K562 (cell line): Measurements from ENCODE around the gene BNIPL. TPM values are rescaled to one million over a fixed set of nuclear protein-coding genes. Genes with fewer than 3 reads are reported as not detected.
A peak's percentile ranks its signal among the peaks of the same experiment; 100 is the strongest.

ENCODE experiments used
- ATF2 ChIP-seq: sonication (generic); formaldehyde crosslinking; IDR thresholded peaks from 2 replicates; pipeline ENCODE4 v1.8.1; 2022; ENCODE audit warnings: missing genetic modification reagents
- CBX8 ChIP-seq: fragments of 200-600 bp; sonication (generic); IDR thresholded peaks from 2 replicates; pipeline ENCODE4 v1.6.1; 2012; ENCODE audit warnings: borderline replicate concordance, mixed run types, low read depth, mild to moderate bottlenecking, moderate library complexity, mixed read lengths, low read length, control low read depth, inconsistent platforms; ENCODE audit not compliant: poor library complexity, severe bottlenecking; ENCODE audit errors: extremely low read depth
- CREB3 ChIP-seq: fragments of 450-650 bp; conservative IDR thresholded peaks from 2 replicates; pipeline ENCODE4 v1.6.1; 2016; ENCODE audit warnings: missing genetic modification characterization, low read depth, mild to moderate bottlenecking, missing compliant biosample characterization, moderate library complexity
- DLX4 ChIP-seq: fragments of 250-450 bp; sonication (Bioruptor Pico); IDR thresholded peaks from 2 replicates; pipeline ENCODE4 v1.6.1; 2021; ENCODE audit warnings: mild to moderate bottlenecking
- FOXJ3 ChIP-seq: sonication (generic); formaldehyde crosslinking; IDR thresholded peaks from 2 replicates; pipeline ENCODE4 v1.4.0; 2020; ENCODE audit warnings: mild to moderate bottlenecking, missing genetic modification reagents
- GABPB2 ChIP-seq: fragments of 250-450 bp; sonication (Bioruptor Pico); conservative IDR thresholded peaks from 2 replicates; pipeline ENCODE4 v1.5.1; 2021; ENCODE audit warnings: mild to moderate bottlenecking
- HOXB6 ChIP-seq: fragments of 250-450 bp; sonication (Bioruptor Pico); IDR thresholded peaks from 2 replicates; pipeline ENCODE4 v1.5.1; 2022; ENCODE audit warnings: mild to moderate bottlenecking, borderline replicate concordance
- MNT ChIP-seq, 2 experiments: fragments of 450-650 bp; conservative IDR thresholded peaks; 2 replicates each; pipeline ENCODE4 v1.6.1; 2017; ENCODE audit warnings: mild to moderate bottlenecking in 2 of 2, moderate library complexity in 2 of 2
- MYC ChIP-seq, 2 experiments: fragments of 250-450 bp in 1 of 2; sonication (Bioruptor Pico) in 1 of 2; IDR thresholded peaks; 2 replicates each; pipeline versions ENCODE4 v1.5.1 to v1.6.1; 2012 to 2021; ENCODE audit warnings: low read depth in 2 of 2, borderline replicate concordance in 1 of 2, improper control_type of control experiment in 1 of 2, low read length in 1 of 2, mild to moderate bottlenecking in 1 of 2, moderate library complexity in 1 of 2
- NFIC ChIP-seq: fragments of 450-650 bp; IDR thresholded peaks from 2 replicates; pipeline ENCODE4 v1.6.1; 2017; ENCODE audit warnings: mild to moderate bottlenecking, inconsistent platforms
- POLR3G ChIP-seq: IDR thresholded peaks from 2 replicates; pipeline ENCODE4 v1.6.1; 2011; ENCODE audit not compliant: insufficient read length, insufficient replicate concordance; ENCODE audit errors: extremely low read depth
- PREB ChIP-seq: sonication (generic); formaldehyde crosslinking; IDR thresholded peaks from 2 replicates; pipeline ENCODE4 v1.8.1; 2023; ENCODE audit warnings: mild to moderate bottlenecking, missing genetic modification reagents
- SP1 ChIP-seq: sonication (generic); formaldehyde crosslinking; IDR thresholded peaks from 2 replicates; pipeline ENCODE4 v1.8.1; 2022; ENCODE audit warnings: mild to moderate bottlenecking, missing genetic modification reagents
- SRF ChIP-seq, 2 experiments: fragments of 250-450, 450-650 bp in 1 of 2; sonication (Bioruptor Pico) in 1 of 2; sonication (generic) in 1 of 2; formaldehyde crosslinking; IDR thresholded peaks; 2 replicates each; pipeline versions ENCODE4 v1.5.0 to v1.5.1; 2020 to 2022; ENCODE audit warnings: mild to moderate bottlenecking in 1 of 2, missing genetic modification reagents in 1 of 2
- TFE3 ChIP-seq: fragments of 450-650 bp; formaldehyde crosslinking; IDR thresholded peaks from 2 replicates; pipeline ENCODE4 v1.4.0; 2020; ENCODE audit warnings: mild to moderate bottlenecking, mixed read lengths
- ZC3H8 ChIP-seq: fragments of 450-650 bp; IDR thresholded peaks from 2 replicates; pipeline ENCODE4 v1.6.1; 2017
- ZKSCAN8 ChIP-seq: fragments of 200-800 bp; sonication (Bioruptor generic); IDR thresholded peaks from 2 replicates; pipeline ENCODE4 v1.6.1; 2016; ENCODE audit warnings: missing genetic modification characterization, missing compliant biosample characterization
- ZNF311 ChIP-seq: fragments of 250-450 bp; sonication (Bioruptor Pico); IDR thresholded peaks from 2 replicates; pipeline ENCODE4 v1.4.0; 2020; ENCODE audit warnings: mild to moderate bottlenecking, moderate library complexity
- ZNF408 ChIP-seq: fragments of 250-450 bp; sonication (Bioruptor Pico); IDR thresholded peaks from 2 replicates; pipeline ENCODE4 v1.4.0; 2020; ENCODE audit warnings: low read depth, mild to moderate bottlenecking, moderate library complexity
- polyA plus RNA-seq, 8 experiments: library from polyadenylated mRNA; depleted of rRNA in 4 of 8; stranded (reverse) in 5 of 8; unstranded in 3 of 8; fragments of >200 nt; fragmentation: Nextera tagmentation in 2 of 8; fragmentation: Illumina TruSeq in 1 of 8; extraction: Ambion mirVana in 2 of 8; extraction: Trizol in 1 of 8; gene quantifications; 2 replicates each; pipeline versions ENCODE4 v1.2.1 to v1.2.3, GENCODE V29; 2011 to 2014; ENCODE audit warnings: inconsistent platforms in 1 of 8, missing spikeins in 1 of 8
- total RNA-seq, 7 experiments: library from RNA; depleted of rRNA in 6 of 7; stranded (reverse); fragments of >200 nt in 6 of 7; fragmentation: Illumina TruSeq in 2 of 7; extraction: Trizol in 2 of 7; gene quantifications; 2 replicates each; pipeline versions ENCODE4 v1.2.1 to v1.2.3, GENCODE V29; 2011 to 2021; ENCODE audit warnings: low replicate concordance in 1 of 7

BNIPL gene
- total and polyA plus RNA-seq, 9 of the 15 experiments (the other 6 are each of a cell fraction or from before 2014, with no cell fraction given) = 0.08 to 1.4 (median 0.68) TPM

GRCh38 chr1:151054971-151055547 is 18.7 kb downstream of the BNIPL start (continued):
- TF ChIP-seq ATF2 (CRISPR knock-in tag) (no peak), HOXB6 (CRISPR knock-in tag) (no peak), ZKSCAN8 (CRISPR knock-in tag) (no peak), FOXJ3 (no peak), CBX8 (no peak), NFIC (peak; percentile 39; the same call in 1 of the 2 replicates), ZNF408 (no peak), ZNF311 (CRISPR knock-in tag) (no peak), POLR3G (no peak), GABPB2 (CRISPR knock-in tag) (no peak), SRF (CRISPR knock-in tag; IDR thresholded peaks at IDR 0.05) (no peak), TFE3 (CRISPR knock-in tag) (no peak), PREB (CRISPR knock-in tag) (no peak), CREB3 (no peak), SP1 (CRISPR knock-in tag) (no peak), DLX4 (no peak), ZC3H8 (no peak; the same call in 1 of the 2 replicates), MNT (conservative IDR thresholded peaks at IDR 0.05) (peak in 1 of 2 experiments; percentile 64; a peak in 2 of 4 replicates), MYC (IDR thresholded peaks at IDR 0.05; ENCODE audit: low read depth, low read length) (peak; percentile 39; the same call in 1 of the 2 replicates), MYC (CRISPR knock-in tag; IDR thresholded peaks at IDR 0.05; ENCODE audit: borderline replicate concordance, low read depth) (no peak)
